Measurements from ENCODE around the gene PARM1.
"Not testable (repeated sequence)": the region's sequence is repeated elsewhere in the genome, so short reads cannot be mapped to it uniquely, and the experiment has no call there.

Gene PARM1

GRCh38 chr4:74944354-74944793 lies 11.5 kb downstream of the PARM1 start:
- no peak for DNase-seq

- DNase-seq, result no peak
Measured at GRCh38 chr4:74946196-74946595, 13.3 kb downstream of the PARM1 start.

GRCh38 chr4:74947798-74948197 lies 14.9 kb downstream of the PARM1 start:
- DNase-seq, result no peak

DNA sequence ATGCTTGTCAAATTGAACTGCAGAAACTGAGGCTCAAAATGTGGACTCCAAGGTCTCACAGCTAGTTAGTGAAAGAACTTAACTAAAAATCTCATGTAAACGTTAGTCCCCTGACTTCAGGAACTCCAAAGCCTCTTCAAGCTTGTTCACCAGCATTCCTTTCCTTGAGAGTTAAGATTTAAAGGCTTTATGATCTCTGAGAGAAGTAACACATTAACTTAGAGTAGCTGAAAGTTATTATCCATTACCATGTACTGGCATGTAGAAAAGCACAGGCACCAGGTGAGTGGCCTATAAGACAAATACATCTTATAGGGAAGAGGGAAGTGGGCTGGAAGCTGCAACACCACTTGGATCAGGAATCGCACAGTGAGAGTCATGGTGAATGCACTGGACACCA lies 15.3 kb downstream of the PARM1 start:
- DNase-seq, result no peak

DNA sequence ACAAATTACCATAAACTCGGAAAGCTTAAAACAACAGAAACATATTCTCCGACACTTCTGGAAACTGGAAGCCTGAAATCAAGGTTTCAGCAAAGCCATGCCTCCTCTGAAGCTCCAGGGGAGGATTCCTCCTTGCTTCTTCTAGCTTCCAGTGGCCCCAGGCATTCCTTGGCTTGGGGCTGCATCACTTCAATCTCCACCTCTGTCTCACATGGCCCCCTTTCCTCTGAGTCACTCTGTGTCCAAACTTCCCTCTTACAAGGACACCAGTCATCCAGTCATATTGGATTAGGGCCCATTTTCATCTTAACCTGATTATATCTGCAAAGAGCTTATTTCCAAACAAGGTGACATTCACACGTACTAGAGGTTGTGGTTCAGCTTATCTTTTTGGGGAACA lies 17.3 kb downstream of the PARM1 start:
- no peak for DNase-seq

DNA sequence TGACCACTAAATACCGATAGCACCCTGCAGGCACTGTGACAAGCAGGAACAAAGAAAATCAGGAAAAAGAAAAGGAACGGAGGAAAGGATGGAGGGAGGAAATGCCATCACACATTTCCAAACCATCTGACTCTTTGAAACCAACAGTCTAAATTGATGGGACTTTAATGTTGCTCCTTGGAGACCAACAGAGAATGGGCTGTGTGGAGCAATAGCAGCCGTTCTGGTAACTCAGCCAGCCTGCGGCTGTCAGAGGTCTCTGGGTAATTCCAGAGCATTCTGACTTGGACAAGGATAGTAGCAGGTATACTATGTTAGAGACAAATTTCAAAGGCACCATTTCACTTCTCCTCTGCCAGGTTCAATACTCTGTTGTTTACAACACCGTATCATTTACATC lies 18.0 kb downstream of the PARM1 start:
- DNase-seq, result no peak

DNA sequence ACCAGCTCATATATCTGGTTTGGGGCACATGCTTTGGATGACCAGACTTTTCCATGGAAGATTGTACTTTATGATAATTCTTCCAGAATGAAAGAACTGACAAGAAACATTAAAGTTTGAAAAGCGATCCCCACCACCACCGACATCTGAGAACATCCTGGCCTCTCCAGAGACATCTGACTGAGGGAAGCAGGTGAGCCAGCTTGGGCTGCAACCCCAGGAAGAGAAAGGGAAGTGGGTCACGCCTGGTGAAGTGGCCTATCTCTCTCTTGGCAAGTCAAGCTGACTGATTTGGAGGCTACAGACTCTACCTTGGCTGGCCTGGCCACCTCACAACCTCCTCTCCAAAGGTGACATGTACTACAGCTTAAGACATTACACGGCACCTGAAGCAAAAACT lies 20.7 kb downstream of the PARM1 start:
- DNase-seq, result no peak

DNA sequence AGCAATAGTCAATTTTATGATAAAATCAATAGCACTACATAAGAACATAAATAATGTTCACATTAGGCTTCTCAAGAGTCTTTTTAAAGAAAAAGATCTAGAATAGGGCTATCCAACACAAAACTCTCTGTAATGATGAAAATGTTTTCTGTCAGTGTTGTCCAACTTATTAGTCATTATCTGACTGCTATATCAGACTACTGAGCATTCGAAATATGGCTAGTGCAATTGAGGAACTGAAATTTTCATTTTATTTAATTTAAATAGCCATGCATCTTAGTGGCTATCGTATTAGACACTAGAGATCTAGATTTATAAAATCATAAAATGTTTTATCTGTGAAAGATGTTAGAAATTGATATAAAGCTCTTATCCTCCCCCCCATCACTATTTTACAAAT lies 26.0 kb downstream of the PARM1 start:
- no peak for DNase-seq

DNA sequence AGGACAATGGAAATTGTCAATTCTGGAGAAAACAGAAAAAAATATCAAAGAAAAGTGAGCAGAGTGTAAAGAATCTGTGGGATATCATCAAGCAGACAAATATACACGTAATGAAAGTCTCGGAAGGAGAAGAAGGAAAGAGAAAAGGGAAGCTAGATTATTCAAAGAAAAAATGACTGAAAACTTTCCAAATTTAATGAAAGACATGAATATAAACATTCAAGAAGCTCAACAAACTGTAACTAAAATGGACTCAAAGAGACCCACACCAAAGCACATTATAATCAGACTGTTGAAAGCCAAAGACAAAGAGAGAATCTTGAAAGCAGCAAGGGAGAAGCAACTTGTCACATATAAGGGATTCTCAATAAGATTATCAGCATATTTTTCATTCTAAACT lies 28.3 kb downstream of the PARM1 start:
- DNase-seq, result no peak

- no peak for DNase-seq
Measured at GRCh38 chr4:74962584-74962983, 29.7 kb downstream of the PARM1 start.

DNA sequence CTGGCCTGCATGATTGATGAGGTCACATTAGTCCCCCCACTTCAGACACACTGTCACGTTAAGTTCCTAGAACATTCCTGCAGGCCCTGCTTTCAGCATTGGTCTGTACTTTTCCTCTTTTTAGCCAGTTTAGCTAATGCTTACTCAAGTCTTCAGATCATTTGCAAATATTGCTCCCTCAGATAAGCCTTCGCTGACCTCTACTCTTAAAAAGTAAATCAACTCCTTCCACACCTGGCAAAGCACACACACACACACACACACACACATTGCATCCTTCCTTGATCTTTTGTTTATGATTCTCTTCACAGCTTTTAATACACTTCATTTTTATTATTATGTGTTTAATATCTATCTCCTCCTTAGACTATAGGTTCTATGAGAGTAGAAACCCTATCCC lies 31.4 kb downstream of the PARM1 start:
- no peak for DNase-seq

DNA sequence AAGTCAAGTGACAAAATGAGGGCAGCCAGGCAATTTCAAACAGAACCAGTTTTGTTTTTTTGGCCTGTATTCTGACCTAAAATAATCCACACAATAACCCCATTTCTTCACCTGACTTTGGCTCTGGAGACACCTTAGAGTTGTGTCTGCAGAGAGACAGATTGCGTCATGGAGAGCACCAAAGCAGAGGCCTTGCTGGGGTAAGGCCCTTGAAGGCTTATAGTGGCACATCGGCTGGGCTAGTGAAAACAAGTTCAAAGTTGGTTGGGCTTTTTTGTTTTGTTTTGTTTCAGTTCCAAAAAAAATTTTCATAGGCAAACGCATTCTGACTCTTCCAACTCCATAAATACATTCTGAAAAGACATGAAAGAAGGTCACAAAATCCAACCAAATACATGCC lies 34.4 kb downstream of the PARM1 start:
- no peak for DNase-seq

GRCh38 chr4:74968456-74969164 lies 35.7 kb downstream of the PARM1 start:
- no peak for DNase-seq

GRCh38 chr4:74969507-74970474 lies 36.9 kb downstream of the PARM1 start:
- no peak for DNase-seq

GRCh38 chr4:74970577-74970976 lies 37.7 kb downstream of the PARM1 start:
- DNase-seq, result no peak

DNA sequence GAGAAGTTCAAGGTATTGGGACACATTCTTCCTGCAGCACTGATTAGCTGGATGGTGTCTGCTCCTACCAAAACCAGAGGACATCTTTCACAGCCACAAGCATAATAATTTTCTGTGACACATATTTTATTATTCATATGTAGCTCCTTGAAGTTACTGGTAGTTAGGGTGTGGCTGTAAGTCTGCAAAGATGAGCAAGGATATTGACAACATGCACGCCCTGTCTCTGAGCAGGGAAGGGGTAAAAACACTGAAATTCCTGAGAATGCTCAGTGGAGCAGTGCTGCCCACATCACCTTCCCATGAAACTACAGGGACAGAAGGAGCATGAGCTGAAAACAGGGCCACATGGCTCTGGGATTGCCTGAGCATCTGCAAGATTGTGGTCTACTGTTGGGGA lies 38.9 kb downstream of the PARM1 start:
- no peak for DNase-seq

- DNase-seq, result no peak
Measured at GRCh38 chr4:74975082-74975481, 42.2 kb downstream of the PARM1 start.

DNA sequence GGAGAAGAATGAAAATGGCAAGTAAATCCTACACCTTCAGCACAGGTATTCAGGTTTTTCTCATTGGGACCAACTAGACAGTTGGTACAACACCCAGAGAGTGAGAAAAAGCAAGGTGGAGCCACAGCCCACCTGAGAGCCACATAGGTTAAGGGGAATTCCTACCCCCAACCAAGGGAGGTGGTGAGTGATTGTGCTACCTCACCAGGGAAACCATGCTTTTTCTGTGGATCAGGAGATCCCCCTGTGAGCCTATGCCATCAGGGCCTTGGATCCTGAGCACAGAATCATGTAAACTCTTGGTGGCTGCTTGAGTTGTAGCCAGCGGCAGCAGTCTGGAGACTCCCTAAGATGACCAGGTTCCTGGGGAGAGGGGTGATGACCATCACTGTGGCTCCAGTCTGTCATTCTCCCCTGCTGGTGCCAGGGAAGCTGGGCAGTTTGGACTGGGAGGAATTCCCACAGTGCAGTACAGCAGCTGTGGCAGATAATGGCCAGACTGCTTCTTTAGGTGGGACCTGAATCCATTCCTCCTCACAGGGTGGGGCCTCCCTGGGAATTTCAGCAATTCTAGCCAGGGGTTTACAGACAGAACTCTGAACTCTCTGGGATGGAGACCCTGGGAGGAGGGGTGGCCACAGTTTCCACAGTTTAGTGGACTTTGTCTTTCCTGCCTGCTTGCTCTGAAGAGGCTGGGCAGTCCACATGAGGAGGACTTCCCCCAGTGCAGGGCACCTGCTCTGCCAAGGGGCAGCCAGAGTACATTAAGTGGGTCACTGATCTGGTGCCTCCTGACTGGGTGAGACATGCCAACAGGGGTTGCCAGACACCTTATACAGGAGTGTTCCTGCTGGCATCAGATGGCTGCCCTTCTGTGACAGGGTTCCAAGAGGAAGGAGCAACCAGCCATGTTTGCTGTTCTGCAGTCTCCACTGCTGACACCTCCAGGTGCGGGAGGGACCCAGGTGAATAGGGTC lies 43.2 kb downstream of the PARM1 start:
- no peak for DNase-seq

- DNase-seq, result no peak
Measured at GRCh38 chr4:74982546-74983252, 49.8 kb downstream of the PARM1 start.

- DNase-seq, result no peak
Measured at GRCh38 chr4:74983253-74983635, 50.3 kb downstream of the PARM1 start.

DNA sequence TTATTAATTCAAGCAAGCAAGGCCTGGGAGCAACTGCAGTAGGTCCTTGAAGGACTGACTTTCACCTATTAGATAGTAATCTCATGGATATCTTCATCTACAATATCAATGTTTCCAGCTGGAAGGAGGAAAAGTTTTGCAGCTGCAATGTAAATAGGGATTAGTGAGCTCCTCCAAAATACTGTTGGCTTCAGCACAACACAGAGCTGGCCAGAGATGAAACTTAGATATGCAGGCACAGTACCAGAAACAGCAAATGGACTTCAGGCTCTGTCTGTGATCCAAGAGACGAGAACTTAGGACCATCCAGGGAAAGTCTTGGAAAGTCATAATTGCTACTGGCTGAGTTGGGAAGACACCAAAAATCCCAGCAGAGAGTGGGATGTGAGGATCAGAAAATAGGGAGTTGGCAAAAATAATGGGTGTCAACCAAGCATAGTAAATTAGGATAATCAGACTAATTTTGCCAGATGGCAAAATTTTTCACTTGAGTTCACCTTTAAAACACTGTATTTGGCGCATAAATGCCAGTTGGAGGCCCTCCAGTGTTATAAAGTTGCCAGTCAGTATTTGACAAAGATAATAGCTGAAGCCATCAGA lies 57.5 kb downstream of the PARM1 start:
- no peak for DNase-seq

GRCh38 chr4:74994436-74994835 lies 61.5 kb downstream of the PARM1 start:
- not testable (repeated sequence) for DNase-seq

Data from stimulated activated CD8-positive, alpha-beta memory T cell treated with anti-CD3 and anti-CD28 coated beads, Interleukin-4, amount 100 ng/mL, for 48 hours (primary cell).